ENCODE measurements around the gene IQGAP1. TPM values are rescaled to one million over a fixed set of nuclear protein-coding genes. Genes with fewer than 3 reads are reported as not detected.

Gene IQGAP1
- total and polyA plus RNA-seq, 4 donors = 9.2 to 50.1 (median 24.5) TPM

DNA sequence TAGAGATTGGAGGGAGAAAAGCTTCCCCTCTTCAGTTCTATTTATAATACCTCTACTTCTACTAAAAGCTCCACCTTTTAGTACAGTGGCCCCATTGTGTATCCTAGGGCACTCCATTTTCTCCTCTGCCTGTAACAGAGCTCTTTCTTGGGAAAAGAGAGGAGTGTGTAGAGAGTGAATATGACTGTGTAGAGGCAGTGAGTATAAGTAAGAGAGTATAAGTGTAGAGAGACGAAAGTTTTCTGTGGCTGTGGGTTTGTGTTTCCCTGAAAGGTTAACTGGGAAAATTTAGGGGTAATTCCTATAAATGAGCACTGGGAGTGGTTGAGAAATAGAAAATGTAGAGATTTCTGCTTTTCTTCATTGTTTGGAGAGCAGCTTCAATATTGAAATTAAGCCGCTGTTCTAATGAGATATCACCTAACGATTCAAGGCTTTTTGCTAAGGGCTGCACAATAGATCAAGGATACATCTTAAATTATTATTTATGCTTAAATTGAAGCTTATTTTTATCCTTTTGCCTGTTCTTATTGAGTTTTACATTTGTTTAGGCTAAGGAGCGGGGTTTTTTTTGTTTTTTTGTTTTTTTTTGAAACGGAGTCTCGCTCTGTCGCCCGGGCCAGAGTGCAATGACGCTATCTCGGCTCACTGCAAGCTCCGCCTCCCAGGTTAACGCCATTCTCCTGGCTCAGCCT lies 6.9 kb downstream of the IQGAP1 start (continued):
- TF ChIP-seq, protein P1, sequence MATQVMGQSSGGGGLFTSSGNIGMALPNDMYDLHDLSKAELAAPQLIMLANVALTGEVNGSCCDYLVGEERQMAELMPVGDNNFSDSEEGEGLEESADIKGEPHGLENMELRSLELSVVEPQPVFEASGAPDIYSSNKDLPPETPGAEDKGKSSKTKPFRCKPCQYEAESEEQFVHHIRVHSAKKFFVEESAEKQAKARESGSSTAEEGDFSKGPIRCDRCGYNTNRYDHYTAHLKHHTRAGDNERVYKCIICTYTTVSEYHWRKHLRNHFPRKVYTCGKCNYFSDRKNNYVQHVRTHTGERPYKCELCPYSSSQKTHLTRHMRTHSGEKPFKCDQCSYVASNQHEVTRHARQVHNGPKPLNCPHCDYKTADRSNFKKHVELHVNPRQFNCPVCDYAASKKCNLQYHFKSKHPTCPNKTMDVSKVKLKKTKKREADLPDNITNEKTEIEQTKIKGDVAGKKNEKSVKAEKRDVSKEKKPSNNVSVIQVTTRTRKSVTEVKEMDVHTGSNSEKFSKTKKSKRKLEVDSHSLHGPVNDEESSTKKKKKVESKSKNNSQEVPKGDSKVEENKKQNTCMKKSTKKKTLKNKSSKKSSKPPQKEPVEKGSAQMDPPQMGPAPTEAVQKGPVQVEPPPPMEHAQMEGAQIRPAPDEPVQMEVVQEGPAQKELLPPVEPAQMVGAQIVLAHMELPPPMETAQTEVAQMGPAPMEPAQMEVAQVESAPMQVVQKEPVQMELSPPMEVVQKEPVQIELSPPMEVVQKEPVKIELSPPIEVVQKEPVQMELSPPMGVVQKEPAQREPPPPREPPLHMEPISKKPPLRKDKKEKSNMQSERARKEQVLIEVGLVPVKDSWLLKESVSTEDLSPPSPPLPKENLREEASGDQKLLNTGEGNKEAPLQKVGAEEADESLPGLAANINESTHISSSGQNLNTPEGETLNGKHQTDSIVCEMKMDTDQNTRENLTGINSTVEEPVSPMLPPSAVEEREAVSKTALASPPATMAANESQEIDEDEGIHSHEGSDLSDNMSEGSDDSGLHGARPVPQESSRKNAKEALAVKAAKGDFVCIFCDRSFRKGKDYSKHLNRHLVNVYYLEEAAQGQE (IDR thresholded peaks at IDR 0.05) = no peak
- TF ChIP-seq EGR1 (IDR thresholded peaks at IDR 0.05; ENCODE audit: low read depth in 2 of 2) = no peak

DNA sequence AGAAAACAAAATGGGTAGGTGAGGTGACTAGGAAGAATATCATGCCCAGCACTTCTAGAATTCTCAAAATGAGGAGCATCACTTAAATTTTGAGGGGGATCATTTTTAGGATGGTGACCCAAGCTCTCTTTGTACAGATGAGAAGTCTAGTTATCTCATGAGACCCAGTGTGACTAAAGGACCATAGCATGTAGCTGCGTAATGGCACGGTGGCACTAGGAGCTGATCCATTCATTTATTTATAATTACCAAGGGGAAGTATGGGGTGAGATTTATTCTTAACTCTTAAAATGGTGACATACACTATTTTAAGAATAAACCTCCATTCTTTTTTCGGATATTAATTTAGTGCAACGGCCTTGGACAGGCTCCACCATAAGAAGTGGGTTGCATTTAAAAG lies 8.3 kb downstream of the IQGAP1 start:
- WGBS = 90% methylated on average over 4 of the region's 4 CpGs
- Histone ChIP-seq H3K9me3 (ENCODE audit: control insufficient read depth in 4 of 4, low read length in 3 of 4) (no peaks in the 10 kb centered on the region), H3K4me1 (ENCODE audit: control insufficient read depth in 4 of 4, insufficient read depth in 4 of 4, low read length in 3 of 4) (peaks cover 0 to 6% (median 1%) of the 10 kb centered on the region in 4 donors), H3K9ac (ENCODE audit: low read depth in 1 of 2, low read length in 2 of 2) (no peak overlapping the region), H3K27me3 (ENCODE audit: control insufficient read depth in 4 of 4, insufficient read depth in 4 of 4, low read length in 3 of 4) (no peaks in the 10 kb centered on the region), H3K4me3 (ENCODE audit: low read depth in 1 of 3, low read length in 3 of 3) (no peak overlapping the region), H3K36me3 (ENCODE audit: control insufficient read depth in 4 of 4, insufficient read depth in 3 of 4, low read depth in 1 of 4, low read length in 3 of 4) (peaks cover 0 to 2% (median under 1%) of the 10 kb centered on the region in 4 donors), H3K27ac (ENCODE audit: low read depth in 1 of 2, low read length in 2 of 2) (no peak overlapping the region)
- TF ChIP-seq, protein P2, sequence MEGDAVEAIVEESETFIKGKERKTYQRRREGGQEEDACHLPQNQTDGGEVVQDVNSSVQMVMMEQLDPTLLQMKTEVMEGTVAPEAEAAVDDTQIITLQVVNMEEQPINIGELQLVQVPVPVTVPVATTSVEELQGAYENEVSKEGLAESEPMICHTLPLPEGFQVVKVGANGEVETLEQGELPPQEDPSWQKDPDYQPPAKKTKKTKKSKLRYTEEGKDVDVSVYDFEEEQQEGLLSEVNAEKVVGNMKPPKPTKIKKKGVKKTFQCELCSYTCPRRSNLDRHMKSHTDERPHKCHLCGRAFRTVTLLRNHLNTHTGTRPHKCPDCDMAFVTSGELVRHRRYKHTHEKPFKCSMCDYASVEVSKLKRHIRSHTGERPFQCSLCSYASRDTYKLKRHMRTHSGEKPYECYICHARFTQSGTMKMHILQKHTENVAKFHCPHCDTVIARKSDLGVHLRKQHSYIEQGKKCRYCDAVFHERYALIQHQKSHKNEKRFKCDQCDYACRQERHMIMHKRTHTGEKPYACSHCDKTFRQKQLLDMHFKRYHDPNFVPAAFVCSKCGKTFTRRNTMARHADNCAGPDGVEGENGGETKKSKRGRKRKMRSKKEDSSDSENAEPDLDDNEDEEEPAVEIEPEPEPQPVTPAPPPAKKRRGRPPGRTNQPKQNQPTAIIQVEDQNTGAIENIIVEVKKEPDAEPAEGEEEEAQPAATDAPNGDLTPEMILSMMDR (IDR thresholded peaks at IDR 0.05; ENCODE audit: low read depth, low read length, missing input control) = no peak
- TF ChIP-seq NR2F2 (IDR thresholded peaks at IDR 0.05) = no peak
- no peak for TF ChIP-seq FOXA2 (IDR thresholded peaks at IDR 0.05)
- no peak for TF ChIP-seq HNF4G (IDR thresholded peaks at IDR 0.05)
- TF ChIP-seq, protein P1 (IDR thresholded peaks at IDR 0.05) = no peak
- no peak for TF ChIP-seq TAF1 (conservative IDR thresholded peaks at IDR 0.05)
- TF ChIP-seq FOXA1 (IDR thresholded peaks at IDR 0.05) = no peak
- TF ChIP-seq JUND (IDR thresholded peaks at IDR 0.05) = no peak
- TF ChIP-seq, protein P3, sequence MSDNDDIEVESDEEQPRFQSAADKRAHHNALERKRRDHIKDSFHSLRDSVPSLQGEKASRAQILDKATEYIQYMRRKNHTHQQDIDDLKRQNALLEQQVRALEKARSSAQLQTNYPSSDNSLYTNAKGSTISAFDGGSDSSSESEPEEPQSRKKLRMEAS (IDR thresholded peaks at IDR 0.05) = no peak
- no peak for TF ChIP-seq HNF4A (conservative IDR thresholded peaks at IDR 0.05)
- TF ChIP-seq RXRA (IDR thresholded peaks at IDR 0.05) = no peak
- TF ChIP-seq GABPA (IDR thresholded peaks at IDR 0.05 in 1 of 2, conservative IDR thresholded peaks at IDR 0.05 in 1 of 2) = no peak
- TF ChIP-seq, protein P4, sequence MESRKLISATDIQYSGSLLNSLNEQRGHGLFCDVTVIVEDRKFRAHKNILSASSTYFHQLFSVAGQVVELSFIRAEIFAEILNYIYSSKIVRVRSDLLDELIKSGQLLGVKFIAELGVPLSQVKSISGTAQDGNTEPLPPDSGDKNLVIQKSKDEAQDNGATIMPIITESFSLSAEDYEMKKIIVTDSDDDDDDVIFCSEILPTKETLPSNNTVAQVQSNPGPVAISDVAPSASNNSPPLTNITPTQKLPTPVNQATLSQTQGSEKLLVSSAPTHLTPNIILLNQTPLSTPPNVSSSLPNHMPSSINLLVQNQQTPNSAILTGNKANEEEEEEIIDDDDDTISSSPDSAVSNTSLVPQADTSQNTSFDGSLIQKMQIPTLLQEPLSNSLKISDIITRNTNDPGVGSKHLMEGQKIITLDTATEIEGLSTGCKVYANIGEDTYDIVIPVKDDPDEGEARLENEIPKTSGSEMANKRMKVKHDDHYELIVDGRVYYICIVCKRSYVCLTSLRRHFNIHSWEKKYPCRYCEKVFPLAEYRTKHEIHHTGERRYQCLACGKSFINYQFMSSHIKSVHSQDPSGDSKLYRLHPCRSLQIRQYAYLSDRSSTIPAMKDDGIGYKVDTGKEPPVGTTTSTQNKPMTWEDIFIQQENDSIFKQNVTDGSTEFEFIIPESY (IDR thresholded peaks at IDR 0.05) = no peak
- TF ChIP-seq EGR1 (IDR thresholded peaks at IDR 0.05; ENCODE audit: low read depth in 2 of 2) = no peak
- TF ChIP-seq, protein P5, sequence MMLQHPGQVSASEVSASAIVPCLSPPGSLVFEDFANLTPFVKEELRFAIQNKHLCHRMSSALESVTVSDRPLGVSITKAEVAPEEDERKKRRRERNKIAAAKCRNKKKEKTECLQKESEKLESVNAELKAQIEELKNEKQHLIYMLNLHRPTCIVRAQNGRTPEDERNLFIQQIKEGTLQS (IDR thresholded peaks at IDR 0.05) = no peak
- DNase-seq (ENCODE audit: low spot score) = no peak

Measured in liver (tissue), 9 donors.